Breast epithelium (tissue), 3 donors: ENCODE measurements around the gene TTYH3.

Source experiments
- POLR2A ChIP-seq: fragments of 450-650 bp; IDR thresholded peaks from one replicate; pipeline ENCODE4 v1.6.1; 2016; ENCODE audit warnings: antibody characterized with exemption, mild to moderate bottlenecking, moderate library complexity
- POLR2AphosphoS5 ChIP-seq, 3 donors: sonication (generic); formaldehyde crosslinking; IDR thresholded peaks; one replicate each; pipeline ENCODE4 v1.6.1; 2017; ENCODE audit warnings: antibody characterized with exemption in 3 of 3
- TF ChIP-seq, protein P1 (sequence below), 3 donors: fragments of 450-650 bp; IDR thresholded peaks; one replicate each; pipeline ENCODE4 v1.5.1; 2016 to 2017; ENCODE audit warnings: antibody characterized with exemption in 3 of 3, mild to moderate bottlenecking in 3 of 3, moderate library complexity in 3 of 3

DNA sequence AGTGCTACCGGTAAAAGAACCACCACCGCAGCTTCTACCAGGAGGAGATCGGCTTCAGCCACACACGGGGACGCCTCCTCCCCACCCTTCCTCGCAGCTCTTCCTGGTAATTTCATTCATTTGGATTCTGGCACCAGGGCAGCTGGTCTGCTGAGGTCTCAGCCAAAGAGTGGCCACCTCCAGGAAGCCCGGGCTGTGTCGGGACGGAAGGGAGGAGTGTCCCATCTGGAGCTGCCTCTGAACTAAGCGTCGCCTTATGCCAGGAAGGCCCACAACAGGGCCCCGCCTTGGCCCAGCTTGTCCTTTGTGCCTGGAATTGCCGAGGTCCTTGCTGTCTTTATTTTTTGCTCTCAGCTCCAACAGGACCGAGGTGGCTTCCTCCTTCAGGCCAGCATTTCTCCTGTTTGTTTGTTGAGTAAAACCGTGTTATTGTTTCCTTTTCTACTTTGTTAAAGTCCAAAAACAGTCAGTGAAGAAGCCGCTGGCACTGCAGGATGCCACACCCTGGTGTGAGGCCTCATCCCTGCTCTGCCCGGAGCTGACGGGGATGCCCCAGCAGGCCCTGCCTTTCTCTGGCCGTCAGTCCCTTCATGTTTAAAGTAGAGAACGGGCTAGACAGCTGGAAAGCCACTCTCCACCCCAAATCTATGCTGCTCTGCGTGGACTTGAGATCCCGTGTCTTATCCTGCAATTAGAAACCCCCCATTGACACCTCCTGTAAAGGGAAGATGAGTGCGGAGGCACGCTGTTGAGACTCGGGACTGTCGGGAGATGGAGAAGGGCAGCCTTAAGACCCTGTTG lies 24.5 kb upstream of the TTYH3 start:
- TF ChIP-seq, protein P1, sequence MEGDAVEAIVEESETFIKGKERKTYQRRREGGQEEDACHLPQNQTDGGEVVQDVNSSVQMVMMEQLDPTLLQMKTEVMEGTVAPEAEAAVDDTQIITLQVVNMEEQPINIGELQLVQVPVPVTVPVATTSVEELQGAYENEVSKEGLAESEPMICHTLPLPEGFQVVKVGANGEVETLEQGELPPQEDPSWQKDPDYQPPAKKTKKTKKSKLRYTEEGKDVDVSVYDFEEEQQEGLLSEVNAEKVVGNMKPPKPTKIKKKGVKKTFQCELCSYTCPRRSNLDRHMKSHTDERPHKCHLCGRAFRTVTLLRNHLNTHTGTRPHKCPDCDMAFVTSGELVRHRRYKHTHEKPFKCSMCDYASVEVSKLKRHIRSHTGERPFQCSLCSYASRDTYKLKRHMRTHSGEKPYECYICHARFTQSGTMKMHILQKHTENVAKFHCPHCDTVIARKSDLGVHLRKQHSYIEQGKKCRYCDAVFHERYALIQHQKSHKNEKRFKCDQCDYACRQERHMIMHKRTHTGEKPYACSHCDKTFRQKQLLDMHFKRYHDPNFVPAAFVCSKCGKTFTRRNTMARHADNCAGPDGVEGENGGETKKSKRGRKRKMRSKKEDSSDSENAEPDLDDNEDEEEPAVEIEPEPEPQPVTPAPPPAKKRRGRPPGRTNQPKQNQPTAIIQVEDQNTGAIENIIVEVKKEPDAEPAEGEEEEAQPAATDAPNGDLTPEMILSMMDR (IDR thresholded peaks at IDR 0.05): no peak
- TF ChIP-seq POLR2AphosphoS5 (IDR thresholded peaks at IDR 0.05): peak in 2 of 3 donors; percentile 51 to 58
- no peak for TF ChIP-seq POLR2A
